Measurements from ENCODE around the gene SMIM43.

Gene SMIM43

GRCh38 chr4:121764702-121765367 lies at the start of gene SMIM43:
Gene SMIM43 (minus strand): TSS chr4:121765164. CDS start chr4:121765105, 59 bp downstream.
- Histone ChIP-seq H3K27me3 (ENCODE audit: insufficient read depth, poor library complexity, severe bottlenecking) (peaks cover 4% of the 10 kb centered on the region), H3K36me3 (ENCODE audit: low read depth) (no peaks in the 10 kb centered on the region), H3K4me3 (ENCODE audit: severe bottlenecking) (peak within 1 kb of the TSS; percentile 32), H3K9me3 (ENCODE audit: severe bottlenecking) (no peaks in the 10 kb centered on the region), H3K27ac (ENCODE audit: poor library complexity, severe bottlenecking) (no peak within 1 kb of the TSS), H3K4me1 (ENCODE audit: insufficient read depth, poor library complexity, severe bottlenecking) (peaks cover 5% of the 10 kb centered on the region)
- DNase-seq (ENCODE audit: low spot score): no peak
- ATAC-seq (ENCODE audit: low read depth): peak; percentile 72
- no peak for TF ChIP-seq CTCF (IDR thresholded peaks at IDR 0.05; ENCODE audit: poor library complexity, severe bottlenecking)

- H3K27ac ChIP-seq (ENCODE audit: poor library complexity, severe bottlenecking): no peak overlapping the region
- TF ChIP-seq CTCF (IDR thresholded peaks at IDR 0.05; ENCODE audit: poor library complexity, severe bottlenecking): no peak
- H3K36me3 ChIP-seq (ENCODE audit: low read depth): peaks cover 100% of the 10 kb centered on the region
- no peak for DNase-seq (ENCODE audit: low spot score)
- no peak overlapping the region for H3K4me3 ChIP-seq (ENCODE audit: severe bottlenecking)
- H3K27me3 ChIP-seq (ENCODE audit: insufficient read depth, poor library complexity, severe bottlenecking): no peaks in the 10 kb centered on the region
- H3K9me3 ChIP-seq (ENCODE audit: severe bottlenecking): no peaks in the 10 kb centered on the region
- no peak for ATAC-seq (ENCODE audit: low read depth)
- no peaks in the 10 kb centered on the region for H3K4me1 ChIP-seq (ENCODE audit: insufficient read depth, poor library complexity, severe bottlenecking)
Observed at GRCh38 chr4:121814756-121815155, 49.8 kb upstream of the SMIM43 start.

GRCh38 chr4:121811122-121811521 lies 46.2 kb upstream of the SMIM43 start:
- Histone ChIP-seq H3K4me1 (ENCODE audit: insufficient read depth, poor library complexity, severe bottlenecking) (no peaks in the 10 kb centered on the region), H3K27ac (ENCODE audit: poor library complexity, severe bottlenecking) (no peak overlapping the region), H3K9me3 (ENCODE audit: severe bottlenecking) (no peaks in the 10 kb centered on the region), H3K27me3 (ENCODE audit: insufficient read depth, poor library complexity, severe bottlenecking) (no peaks in the 10 kb centered on the region), H3K4me3 (ENCODE audit: severe bottlenecking) (no peak overlapping the region), H3K36me3 (ENCODE audit: low read depth) (peaks cover 96% of the 10 kb centered on the region)
- DNase-seq (ENCODE audit: low spot score) (no peak), ATAC-seq (ENCODE audit: low read depth) (no peak)
- TF ChIP-seq CTCF (IDR thresholded peaks at IDR 0.05; ENCODE audit: poor library complexity, severe bottlenecking): no peak

- no peak for TF ChIP-seq CTCF (IDR thresholded peaks at IDR 0.05; ENCODE audit: poor library complexity, severe bottlenecking)
- peaks cover 95% of the 10 kb centered on the region for H3K36me3 ChIP-seq (ENCODE audit: low read depth)
- ATAC-seq (ENCODE audit: low read depth): no peak
Observed at GRCh38 chr4:121806411-121806810, 41.4 kb upstream of the SMIM43 start.

GRCh38 chr4:121801715-121802075 lies 36.7 kb upstream of the SMIM43 start:
- peaks cover 52% of the 10 kb centered on the region for H3K36me3 ChIP-seq (ENCODE audit: low read depth)
- no peaks in the 10 kb centered on the region for H3K9me3 ChIP-seq (ENCODE audit: severe bottlenecking)
- ATAC-seq (ENCODE audit: low read depth) (no peak; the same call in 2 of the 3 replicates), DNase-seq (ENCODE audit: low spot score) (no peak)
- H3K4me3 ChIP-seq (ENCODE audit: severe bottlenecking): peak overlapping the region; percentile 90
- H3K27ac ChIP-seq (ENCODE audit: poor library complexity, severe bottlenecking): peak overlapping the region; percentile 58
- no peaks in the 10 kb centered on the region for H3K27me3 ChIP-seq (ENCODE audit: insufficient read depth, poor library complexity, severe bottlenecking)
- no peak for TF ChIP-seq CTCF (IDR thresholded peaks at IDR 0.05; ENCODE audit: poor library complexity, severe bottlenecking)
- H3K4me1 ChIP-seq (ENCODE audit: insufficient read depth, poor library complexity, severe bottlenecking): peaks cover 8% of the 10 kb centered on the region

More at GRCh38 chr4:121806411-121806810, 41.4 kb upstream of the SMIM43 start:
- no peak overlapping the region for H3K4me3 ChIP-seq (ENCODE audit: severe bottlenecking)
- no peaks in the 10 kb centered on the region for H3K9me3 ChIP-seq (ENCODE audit: severe bottlenecking)
- H3K27ac ChIP-seq (ENCODE audit: poor library complexity, severe bottlenecking): no peak overlapping the region
- peaks cover 8% of the 10 kb centered on the region for H3K4me1 ChIP-seq (ENCODE audit: insufficient read depth, poor library complexity, severe bottlenecking)
- DNase-seq (ENCODE audit: low spot score): no peak
- no peaks in the 10 kb centered on the region for H3K27me3 ChIP-seq (ENCODE audit: insufficient read depth, poor library complexity, severe bottlenecking)

All from RWPE2 (cell line).